ENCODE data around the gene ZNF146.
"Not testable (repeated sequence)": the region's sequence is repeated elsewhere in the genome, so short reads cannot be mapped to it uniquely, and the experiment has no call there.

The ZNF146 gene

DNA sequence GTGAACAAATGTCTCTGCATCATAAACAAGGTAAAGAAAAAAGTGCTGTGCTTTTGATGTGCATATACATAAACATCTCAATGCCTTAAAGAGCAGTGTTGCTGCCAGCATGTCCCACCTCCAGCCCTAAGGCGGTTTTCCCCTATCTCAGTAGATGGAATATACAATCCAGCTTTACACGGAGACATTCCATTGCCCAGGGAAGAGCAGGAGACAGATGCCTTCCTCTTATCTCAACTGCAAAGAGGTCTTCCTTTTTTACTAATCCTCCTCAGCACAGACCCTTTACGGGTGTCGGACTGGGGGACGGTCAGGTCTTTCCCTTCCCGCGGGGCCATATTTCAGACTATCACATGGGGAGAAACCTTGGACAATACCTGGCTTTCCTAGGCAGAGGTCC, 18.7 kb downstream of the ZNF146 start:
- DNase-seq (ENCODE audit: low read depth, low spot score) = not testable (repeated sequence)

DNA sequence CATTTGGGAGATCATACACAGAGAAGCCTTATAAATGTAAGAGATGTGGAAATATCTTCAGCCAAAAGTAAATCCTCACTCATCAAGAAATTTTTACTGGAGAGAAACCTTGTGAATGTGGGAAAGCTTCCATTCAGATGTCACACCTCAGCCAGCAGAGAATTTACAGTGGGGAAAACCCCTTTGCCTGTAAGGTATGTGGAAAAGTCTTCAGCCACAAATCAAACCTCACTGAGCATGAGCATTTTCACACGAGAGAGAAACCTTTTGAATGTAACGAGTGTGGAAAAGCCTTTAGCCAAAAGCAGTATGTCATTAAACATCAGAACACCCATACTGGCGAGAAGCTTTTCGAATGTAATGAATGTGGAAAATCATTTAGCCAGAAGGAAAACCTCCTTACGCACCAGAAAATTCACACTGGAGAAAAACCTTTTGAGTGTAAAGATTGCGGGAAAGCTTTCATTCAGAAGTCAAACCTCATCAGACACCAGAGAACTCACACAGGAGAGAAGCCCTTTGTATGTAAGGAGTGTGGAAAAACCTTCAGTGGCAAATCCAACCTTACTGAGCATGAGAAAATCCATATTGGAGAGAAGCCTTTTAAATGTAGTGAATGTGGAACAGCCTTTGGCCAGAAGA, 21.5 kb downstream of the ZNF146 start:
- DNase-seq (ENCODE audit: low read depth, low spot score) = no peak

- no peak for DNase-seq (ENCODE audit: low read depth, low spot score)
Measured at GRCh38 chr19:36236946-36237310, 22.0 kb downstream of the ZNF146 start.

DNA sequence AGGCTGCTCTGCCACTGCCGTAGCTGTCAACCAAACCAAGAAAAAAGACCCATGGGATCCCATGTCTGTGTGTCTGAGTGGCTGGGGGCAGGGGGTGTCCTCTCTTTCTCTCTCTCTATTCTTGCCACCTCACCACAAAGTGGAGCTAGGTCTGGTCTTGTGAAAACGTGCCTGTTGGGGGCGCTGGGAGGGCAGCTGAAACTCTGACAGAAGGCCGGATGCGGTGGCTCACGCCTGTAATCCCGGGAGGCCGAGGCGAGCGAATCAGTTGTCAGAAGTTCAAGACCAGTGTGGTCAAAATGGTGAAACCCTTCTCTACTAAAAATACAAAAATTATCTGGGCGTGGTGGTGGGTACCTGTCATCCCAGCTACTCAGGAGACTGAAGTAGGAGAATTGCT, 29.2 kb downstream of the ZNF146 start:
- no peak for DNase-seq (ENCODE audit: low read depth, low spot score)

GRCh38 chr19:36245210-36246005, 30.5 kb downstream of the ZNF146 start:
- no peak for DNase-seq (ENCODE audit: low read depth, low spot score)

- no peak for DNase-seq (ENCODE audit: low read depth, low spot score)
Measured at GRCh38 chr19:36246006-36246481, 31.1 kb downstream of the ZNF146 start.

DNA sequence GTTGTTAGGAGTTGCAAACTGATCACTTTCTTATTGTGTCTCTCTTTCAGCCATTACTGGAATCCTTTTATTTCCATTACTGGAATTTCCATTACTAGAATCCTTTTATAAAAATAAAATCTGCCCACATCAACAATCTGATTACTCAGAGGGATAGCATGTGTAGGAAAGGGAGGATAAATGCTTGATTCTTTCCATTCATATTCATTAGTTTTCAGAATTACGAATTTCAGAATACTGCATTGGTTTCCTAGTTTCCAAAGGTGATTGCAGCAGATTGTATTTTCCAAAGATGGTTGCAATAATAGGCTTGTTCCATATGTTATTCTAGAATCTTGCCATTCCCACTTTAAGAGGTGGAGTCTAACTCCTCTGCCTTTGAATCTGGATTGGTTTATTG, 37.1 kb downstream of the ZNF146 start:
- no peak for DNase-seq (ENCODE audit: low read depth, low spot score)

DNA sequence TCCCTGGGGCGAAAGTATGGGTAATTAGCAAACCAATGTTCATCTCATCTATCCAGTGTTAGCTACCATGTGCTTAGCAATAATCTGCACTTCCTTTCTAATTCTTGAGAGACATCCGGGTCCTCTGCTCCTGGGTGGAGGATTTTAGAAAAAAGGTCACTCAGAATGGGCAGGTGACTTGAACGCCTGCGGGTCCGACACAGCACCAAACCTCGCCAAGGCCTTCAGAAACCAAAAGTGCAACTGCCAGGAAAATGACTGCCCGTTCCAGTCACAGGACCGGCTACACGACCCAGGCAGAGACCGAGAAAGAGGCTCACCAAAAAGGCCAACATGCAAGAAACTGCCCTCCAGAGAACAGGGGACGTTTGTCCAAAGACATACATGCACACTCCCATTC, 39.9 kb downstream of the ZNF146 start:
- no peak for DNase-seq (ENCODE audit: low read depth, low spot score)

GRCh38 chr19:36255316-36255715, 40.4 kb downstream of the ZNF146 start:
- no peak for DNase-seq (ENCODE audit: low read depth, low spot score)

DNA sequence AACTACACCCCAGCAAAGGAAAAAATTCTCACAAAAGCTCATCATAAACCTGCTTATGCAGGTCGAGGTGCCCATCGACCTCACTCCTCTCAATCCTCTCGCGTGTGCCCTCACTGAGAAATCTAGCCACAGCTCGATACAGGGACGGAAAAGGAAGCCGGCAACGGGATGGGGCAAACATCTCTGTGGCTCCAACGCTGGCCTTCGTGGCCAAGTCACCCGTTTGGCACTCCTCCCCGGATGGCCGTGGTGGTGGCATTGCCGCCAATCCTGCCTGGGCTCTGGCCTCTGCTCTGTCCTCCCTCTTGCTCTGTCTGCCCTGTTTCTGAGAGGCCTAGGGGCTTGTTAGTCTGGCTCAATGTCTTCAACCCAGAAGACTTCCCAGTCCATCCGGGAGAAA, 41.2 kb downstream of the ZNF146 start:
- no peak for DNase-seq (ENCODE audit: low read depth, low spot score)

GRCh38 chr19:36256853-36257519, 42.1 kb downstream of the ZNF146 start:
- no peak for DNase-seq (ENCODE audit: low read depth, low spot score)

- no peak for DNase-seq (ENCODE audit: low read depth, low spot score)
Measured at GRCh38 chr19:36257520-36257876, 42.6 kb downstream of the ZNF146 start.

- DNase-seq (ENCODE audit: low read depth, low spot score) = no peak
Measured at GRCh38 chr19:36258028-36258875, 43.3 kb downstream of the ZNF146 start.

- DNase-seq (ENCODE audit: low read depth, low spot score) = no peak
Measured at GRCh38 chr19:36259211-36259610, 44.3 kb downstream of the ZNF146 start.

DNA sequence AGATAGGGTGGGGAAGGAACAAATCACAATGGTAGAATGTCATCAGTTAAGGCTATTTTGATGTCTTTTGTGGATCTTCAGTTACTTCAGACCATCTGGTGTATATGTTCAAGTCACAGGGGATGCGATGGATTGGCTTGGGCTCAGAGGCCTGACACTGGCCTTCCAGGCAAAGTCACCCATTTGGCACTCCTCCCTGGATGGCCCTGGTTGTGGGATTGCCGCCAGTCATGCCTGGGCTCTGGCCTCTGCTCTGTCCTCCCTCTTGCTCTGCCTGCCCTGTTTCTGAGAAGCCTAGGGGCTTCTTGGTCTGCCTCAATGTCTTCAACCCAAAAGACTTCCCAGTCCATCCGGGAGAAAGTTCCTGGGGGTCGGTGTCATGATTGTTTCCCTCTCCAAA, 50.2 kb downstream of the ZNF146 start:
- no peak for DNase-seq (ENCODE audit: low read depth, low spot score)

GRCh38 chr19:36265856-36266374, 51.0 kb downstream of the ZNF146 start:
- no peak for DNase-seq (ENCODE audit: low read depth, low spot score)

DNA sequence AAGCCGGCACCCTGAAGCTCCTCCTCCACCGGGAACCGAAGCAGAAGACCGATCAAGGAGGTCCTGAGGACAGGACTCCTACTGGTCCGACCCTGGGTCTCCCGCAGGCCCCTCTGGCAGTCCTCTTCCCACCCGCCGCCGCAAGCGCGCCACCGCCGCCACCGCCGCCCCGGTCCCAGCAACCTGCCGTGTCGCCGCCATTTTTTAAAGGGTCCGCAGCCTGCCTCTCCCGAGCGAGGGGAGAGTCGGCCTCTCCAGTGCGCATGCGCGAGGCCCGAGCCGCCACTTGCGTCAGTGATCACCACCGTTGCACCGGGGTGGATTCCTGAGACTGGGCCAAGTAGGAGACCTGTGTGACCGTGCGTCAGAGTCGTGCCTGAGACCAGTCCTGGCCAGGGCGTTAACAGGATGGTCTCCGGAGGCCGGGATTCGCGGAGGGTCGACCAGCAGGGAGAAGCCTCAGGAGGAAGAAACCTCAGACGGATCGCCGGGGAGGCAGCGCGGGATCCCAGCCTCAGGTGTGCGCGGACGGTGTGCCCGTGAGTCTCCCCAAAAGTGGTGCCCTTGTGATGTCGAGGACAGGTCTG, 51.6 kb downstream of the ZNF146 start:
- DNase-seq (ENCODE audit: low read depth, low spot score) = no peak

DNA sequence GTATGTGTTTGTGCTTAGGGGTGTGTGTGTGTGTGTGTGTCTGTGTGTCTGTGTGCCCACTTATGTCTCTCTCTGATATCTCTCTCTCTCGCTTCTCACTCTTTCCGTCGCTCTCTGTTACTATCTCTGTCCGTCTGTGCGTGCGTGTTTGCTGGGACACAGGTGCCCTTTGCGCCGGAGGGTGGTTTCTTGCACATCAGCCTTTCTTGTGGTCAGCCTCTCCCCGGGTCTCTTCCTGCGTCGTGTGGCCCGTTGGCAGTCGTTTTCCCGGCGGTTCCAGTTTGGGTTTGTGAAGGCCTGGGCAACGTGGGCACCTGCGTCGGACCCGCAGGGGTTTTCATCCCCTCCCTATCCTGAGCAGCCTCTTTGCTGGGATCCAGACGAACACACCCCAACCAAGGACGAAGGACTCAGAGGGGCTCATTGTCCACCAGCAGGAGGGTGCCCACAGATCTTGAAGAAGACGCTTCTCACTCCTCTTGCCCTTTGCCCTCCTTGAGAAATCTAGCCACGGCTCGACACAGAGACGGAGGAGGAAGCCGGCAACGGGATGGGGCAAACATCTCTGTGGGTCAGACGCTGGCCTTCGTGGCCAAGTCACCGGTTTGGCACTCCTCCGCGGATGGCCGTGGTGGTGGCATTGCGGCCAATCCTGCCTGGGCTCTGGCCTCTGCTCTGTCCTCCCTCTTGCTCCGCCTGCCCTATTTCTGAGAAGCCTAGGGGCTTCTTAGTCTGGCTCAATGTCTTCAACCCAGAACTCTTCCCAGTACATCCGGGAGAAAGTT, 52.3 kb downstream of the ZNF146 start:
- no peak for DNase-seq (ENCODE audit: low read depth, low spot score)

DNA sequence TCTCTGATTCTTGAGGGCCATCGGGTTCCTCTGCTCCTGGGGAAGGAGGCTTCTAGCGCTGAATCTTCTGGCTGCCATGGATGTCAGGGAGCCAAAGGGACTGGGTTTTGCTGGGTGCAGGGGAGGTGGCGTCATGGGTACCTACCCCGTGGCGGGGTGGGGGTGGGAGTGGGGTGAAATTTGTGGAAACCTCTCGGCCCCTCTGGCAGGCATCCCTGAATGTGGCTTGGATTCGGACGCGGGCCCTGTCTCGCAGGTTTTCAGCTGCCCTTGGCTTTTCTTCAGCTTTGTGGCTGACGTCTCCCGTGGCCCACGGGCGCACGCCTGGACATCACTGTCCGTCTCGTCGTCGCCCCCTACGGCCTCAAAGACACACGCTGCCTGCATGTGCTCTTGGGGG, 53.2 kb downstream of the ZNF146 start:
- not testable (repeated sequence) for DNase-seq (ENCODE audit: low read depth, low spot score)

DNA sequence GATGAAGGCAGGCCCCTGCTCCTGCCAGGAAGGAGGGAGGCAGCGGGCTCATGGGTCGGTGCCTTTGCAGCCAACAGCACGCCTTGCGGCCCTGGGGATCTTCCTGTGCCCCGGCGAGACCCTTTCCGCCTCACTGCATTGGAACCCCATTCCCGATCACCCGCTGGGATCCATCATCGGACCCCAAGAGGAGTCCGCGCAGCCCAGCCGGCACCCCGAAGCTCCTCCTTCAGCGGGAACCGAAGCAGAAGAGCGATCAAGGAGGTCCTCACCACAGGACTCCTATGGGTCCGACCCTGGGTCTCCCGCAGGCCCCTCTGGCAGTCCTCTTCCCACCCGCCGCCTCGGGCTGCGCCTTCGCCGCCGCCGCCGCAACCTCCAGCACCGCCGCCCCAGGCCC, 53.7 kb downstream of the ZNF146 start:
- DNase-seq (ENCODE audit: low read depth, low spot score) = not testable (repeated sequence)

Measured in smooth muscle cell of the brain vasculature (primary cell).